ENCODE measurements around the gene CDC40. TPM values are rescaled to one million over a fixed set of nuclear protein-coding genes. Genes with fewer than 3 reads are reported as not detected.

CDC40 gene
- total RNA-seq, result 10 to 100 TPM; 16.2 to 19.3 (median 16.5) TPM

GRCh38 chr6:110180228-110181008 is at the start of gene CDC40:
TSS of gene CDC40 (plus strand) at chr6:110180427. CDS start at chr6:110180445, 18 bp downstream.
- TF ChIP-seq EP300 (IDR thresholded peaks at IDR 0.05) (peak in 1 of 2 donors; percentile 48), POLR2A (IDR thresholded peaks at IDR 0.05) (no peak)
- TF ChIP-seq, protein P1, sequence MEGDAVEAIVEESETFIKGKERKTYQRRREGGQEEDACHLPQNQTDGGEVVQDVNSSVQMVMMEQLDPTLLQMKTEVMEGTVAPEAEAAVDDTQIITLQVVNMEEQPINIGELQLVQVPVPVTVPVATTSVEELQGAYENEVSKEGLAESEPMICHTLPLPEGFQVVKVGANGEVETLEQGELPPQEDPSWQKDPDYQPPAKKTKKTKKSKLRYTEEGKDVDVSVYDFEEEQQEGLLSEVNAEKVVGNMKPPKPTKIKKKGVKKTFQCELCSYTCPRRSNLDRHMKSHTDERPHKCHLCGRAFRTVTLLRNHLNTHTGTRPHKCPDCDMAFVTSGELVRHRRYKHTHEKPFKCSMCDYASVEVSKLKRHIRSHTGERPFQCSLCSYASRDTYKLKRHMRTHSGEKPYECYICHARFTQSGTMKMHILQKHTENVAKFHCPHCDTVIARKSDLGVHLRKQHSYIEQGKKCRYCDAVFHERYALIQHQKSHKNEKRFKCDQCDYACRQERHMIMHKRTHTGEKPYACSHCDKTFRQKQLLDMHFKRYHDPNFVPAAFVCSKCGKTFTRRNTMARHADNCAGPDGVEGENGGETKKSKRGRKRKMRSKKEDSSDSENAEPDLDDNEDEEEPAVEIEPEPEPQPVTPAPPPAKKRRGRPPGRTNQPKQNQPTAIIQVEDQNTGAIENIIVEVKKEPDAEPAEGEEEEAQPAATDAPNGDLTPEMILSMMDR (IDR thresholded peaks at IDR 0.05), result peak in 1 of 5 experiments; percentile 1
- peak within 1 kb of the TSS; percentile 71 to 84 (median 80) for H3K27ac ChIP-seq
- H3K36me3 ChIP-seq, result no peaks in the 10 kb centered on the region
- H3K27me3 ChIP-seq, result no peaks in the 10 kb centered on the region
- peak; percentile 16 to 51 for DNase-seq (ENCODE audit: low spot score in 2 of 2)
- peaks cover 0 to 49% (median 29%) of the 10 kb centered on the region in 4 donors for H3K4me1 ChIP-seq
- H3K9me3 ChIP-seq, result no peaks in the 10 kb centered on the region
- 0 to 1% methylated on average over 23 to 28 of the region's 28 CpGs for WGBS, 2 donors
- H3K4me3 ChIP-seq, result peak within 1 kb of the TSS; percentile 64 to 97 (median 90)

- 95 to 96% methylated on average over 9 to 10 of the region's 10 CpGs for WGBS, 2 donors
- Histone ChIP-seq H3K27me3 (no peaks in the 10 kb centered on the region), H3K36me3 (peaks cover 0 to 11% (median 0%) of the 10 kb centered on the region in 3 donors), H3K27ac (no peak overlapping the region), H3K4me1 (no peaks in the 10 kb centered on the region), H3K4me3 (no peak overlapping the region), H3K9me3 (peaks cover 0 to 8% (median 0%) of the 10 kb centered on the region in 4 donors)
- TF ChIP-seq, protein P1 (IDR thresholded peaks at IDR 0.05), result no peak
- TF ChIP-seq POLR2A (IDR thresholded peaks at IDR 0.05) (no peak), EP300 (IDR thresholded peaks at IDR 0.05) (no peak)
- no peak for DNase-seq (ENCODE audit: low spot score in 2 of 2)
Measured at GRCh38 chr6:110137924-110138887, 42.0 kb upstream of the CDC40 start.

DNA sequence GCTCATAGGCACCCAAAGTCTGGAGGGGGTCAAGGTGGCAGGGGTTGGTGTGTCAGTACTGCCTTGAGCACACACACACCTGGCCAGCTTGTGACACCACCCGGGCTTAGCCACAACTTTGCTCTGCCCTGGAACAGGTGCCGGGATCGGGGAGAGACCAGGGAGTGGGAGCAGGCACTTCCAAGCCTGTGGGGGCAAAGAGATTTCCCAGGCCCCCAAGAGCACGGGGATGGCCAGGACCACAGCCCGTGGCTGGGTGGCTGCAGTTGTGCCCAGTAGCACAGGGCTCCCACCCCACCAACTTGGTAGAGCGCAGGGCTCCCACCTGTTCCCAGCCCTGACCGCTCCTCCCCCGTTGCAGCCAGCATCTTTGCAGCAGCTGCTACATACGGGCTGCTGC is 41.2 kb upstream of the CDC40 start:
- H3K27ac ChIP-seq, result no peak overlapping the region
- H3K9me3 ChIP-seq, result peaks cover 0 to 8% (median 0%) of the 10 kb centered on the region in 4 donors
- WGBS, 2 donors, result 98 to 99% methylated on average over 5 to 8 of the region's 9 CpGs
- TF ChIP-seq, protein P1 (IDR thresholded peaks at IDR 0.05), result no peak
- no peak for TF ChIP-seq EP300 (IDR thresholded peaks at IDR 0.05)
- TF ChIP-seq POLR2A (IDR thresholded peaks at IDR 0.05), result no peak
- no peaks in the 10 kb centered on the region for H3K27me3 ChIP-seq
- no peak for DNase-seq (ENCODE audit: low spot score in 2 of 2)
- no peak overlapping the region for H3K4me3 ChIP-seq
- H3K36me3 ChIP-seq, result peaks cover 0 to 11% (median 0%) of the 10 kb centered on the region in 3 donors
- H3K4me1 ChIP-seq, result no peaks in the 10 kb centered on the region

DNA sequence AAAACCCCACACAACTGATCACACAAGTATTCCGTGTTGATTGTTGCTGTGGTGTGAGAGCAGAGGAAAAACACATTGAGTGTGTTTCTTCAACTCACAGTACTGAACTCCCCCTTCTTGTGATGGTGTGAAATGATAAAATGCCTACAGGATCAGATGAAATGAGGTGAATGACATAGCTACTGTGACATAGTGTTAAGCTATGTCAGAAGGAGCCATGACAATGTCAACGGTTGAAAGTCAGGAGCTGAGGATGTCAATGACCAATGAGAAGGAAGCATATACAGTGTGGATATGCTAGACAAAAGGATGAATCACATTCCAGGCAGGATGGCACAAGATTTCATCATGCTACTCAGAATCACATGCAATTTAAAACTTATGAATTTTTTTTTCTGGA is 39.6 kb upstream of the CDC40 start:
- no peaks in the 10 kb centered on the region for H3K27me3 ChIP-seq
- WGBS, 2 donors, result 85 to 89% methylated on average over 2 of the region's 2 CpGs
- no peaks in the 10 kb centered on the region for H3K4me1 ChIP-seq
- H3K36me3 ChIP-seq, result peaks cover 0 to 11% (median 0%) of the 10 kb centered on the region in 3 donors
- TF ChIP-seq, protein P1 (IDR thresholded peaks at IDR 0.05), result no peak
- TF ChIP-seq POLR2A (IDR thresholded peaks at IDR 0.05) (no peak), EP300 (IDR thresholded peaks at IDR 0.05) (no peak)
- H3K9me3 ChIP-seq, result peaks cover 0 to 8% (median 0%) of the 10 kb centered on the region in 4 donors
- H3K4me3 ChIP-seq, result no peak overlapping the region
- no peak for DNase-seq (ENCODE audit: low spot score in 2 of 2)
- no peak overlapping the region for H3K27ac ChIP-seq

Measured in tibial nerve (tissue), 4 donors.